Measurements from ENCODE around the gene UFD1. TPM values are rescaled to one million over a fixed set of nuclear protein-coding genes. Genes with fewer than 3 reads are reported as not detected.

The UFD1 gene
- total and polyA plus RNA-seq, 9 of the 15 experiments (the other 6 are each of a cell fraction or from before 2014, with no cell fraction given) = 238 to 645 (median 363) TPM

GRCh38 chr22:19520566-19521305 is 41.7 kb upstream of the UFD1 start (continued):
- TF ChIP-seq NFIC (IDR thresholded peaks at IDR 0.05) (no peak), MYBL2 (IDR thresholded peaks at IDR 0.05; ENCODE audit: low read depth) (no peak), MYBL2 (CRISPR knock-in tag; IDR thresholded peaks at IDR 0.05; ENCODE audit: borderline replicate concordance) (no peak), CBX5 (IDR thresholded peaks at IDR 0.05; ENCODE audit: borderline replicate concordance, low read depth) (no peak), PHB2 (IDR thresholded peaks at IDR 0.05; ENCODE audit: low read depth) (no peak), ZKSCAN8 (CRISPR knock-in tag; IDR thresholded peaks at IDR 0.05) (no peak), SAFB2 (IDR thresholded peaks at IDR 0.05; ENCODE audit: borderline replicate concordance, low read depth, low read length, severe bottlenecking) (no peak), GTF2B (IDR thresholded peaks at IDR 0.05; ENCODE audit: extremely low read depth, insufficient read length) (no peak), ZNF165 (CRISPR knock-in tag; IDR thresholded peaks at IDR 0.05; ENCODE audit: borderline replicate concordance) (no peak)

- Histone ChIP-seq H3K36me3 (ENCODE audit: control insufficient read depth, insufficient read depth, low read length) (peaks cover 78% of the 10 kb centered on the region), H3K9me3 (replicated peaks; ENCODE audit: control insufficient read depth, insufficient read depth, low read depth, low read length) (no peaks in the 10 kb centered on the region), H4K20me1 (replicated peaks; ENCODE audit: control insufficient read depth, insufficient read depth, low read length) (peaks cover 9% of the 10 kb centered on the region), H3K9me1 (ENCODE audit: control insufficient read depth, insufficient read depth, low read length) (peaks cover 3% of the 10 kb centered on the region), H2AFZ (ENCODE audit: low read depth, low read length) (no peak overlapping the region), H3K27me3 (ENCODE audit: control insufficient read depth in 2 of 2, insufficient read depth in 2 of 2, low read length in 2 of 2) (no peaks in the 10 kb centered on the region), H3K27ac (ENCODE audit: extremely low read depth, low read depth, low read length) (no peak overlapping the region), H3K4me3 (no peak overlapping the region), H3K4me1 (replicated peaks in 1 of 2; ENCODE audit: control insufficient read depth in 2 of 2, insufficient read depth in 2 of 2, low read length in 2 of 2) (peaks cover 0 to 39% of the 10 kb centered on the region in 2 experiments; a peak in 2 of 5 replicates), H3K9ac (ENCODE audit: insufficient read depth in 1 of 2, low read depth in 2 of 2, low read length in 2 of 2) (peak overlapping the region in 1 of 2 experiments; percentile 12; a peak in 1 of 4 replicates), H3K4me2 (ENCODE audit: insufficient read depth, low read length) (no peak overlapping the region), H3K79me2 (ENCODE audit: control insufficient read depth, insufficient read depth, low read length) (no peaks in the 10 kb centered on the region)
- FAIRE-seq = no peak
- CTCF ChIA-PET (ENCODE audit: low intra/inter-chr PET ratio) = no interaction called here
- no peak for ATAC-seq
- WGBS (ENCODE audit: insufficient coverage, low coverage, missing lambda C conversion rate) = 92% methylated on average over 6 of the region's 6 CpGs
- POLR2A ChIA-PET = interaction anchor here (1.5 to 2.1 kb wide), 2 partner anchors 22 to 46 kb away, joined by 5 to 7 read pairs; no protein-coding TSS in a partner anchor
- BruUV-seq (replicated peaks) = no TSS peak
- in situ Hi-C loops (cut with MboI) (no loop called here), intact Hi-C loops (cut with micrococcal nuclease) (no loop called here)
- peak in 1 of 4 experiments; percentile 52 for DNase-seq (ENCODE audit: extremely low read depth in 1 of 4, low spot score in 3 of 4)
- TF ChIP-seq XRCC4 (IDR thresholded peaks at IDR 0.05; ENCODE audit: extremely low read depth, insufficient read depth, insufficient read length) (no peak), ZNF282 (CRISPR knock-in tag; IDR thresholded peaks at IDR 0.05) (peak; percentile 33; the same call in 1 of the 2 replicates), PREB (CRISPR knock-in tag; IDR thresholded peaks at IDR 0.05) (no peak), PCBP1 (IDR thresholded peaks at IDR 0.05; ENCODE audit: low read depth, low read length, poor library complexity, severe bottlenecking) (no peak), MAFG (tag; conservative IDR thresholded peaks at IDR 0.05) (no peak), E2F1 (CRISPR knock-in tag; IDR thresholded peaks at IDR 0.05) (no peak), POLR2A (conservative IDR thresholded peaks at IDR 0.05) (no peak; the same call in 1 of the 2 replicates), ZNF124 (CRISPR knock-in tag; IDR thresholded peaks at IDR 0.05) (0 out of 2 replicates have a peak, but pooled peaks have one; percentile 25), CHCHD3 (CRISPR knock-in tag; IDR thresholded peaks at IDR 0.05) (0 out of 2 replicates have a peak, but pooled peaks have one; percentile 7)
Observed at GRCh38 chr22:19520007-19520406, 41.0 kb upstream of the UFD1 start.
